ENCODE measurements around the gene RBM4. TPM values are rescaled to one million over a fixed set of nuclear protein-coding genes. Genes with fewer than 3 reads are reported as not detected.
"Not testable (repeated sequence)": the region's sequence is repeated elsewhere in the genome, so short reads cannot be mapped to it uniquely, and the experiment has no call there.

RBM4 gene
- 100 to 1,000 TPM; 130 to 147 (median 134) TPM for total RNA-seq (2021; fragmentation: NEBNext Ultra II Directional; extraction: Animal tissue kit (Norgen Biotek cat#: 25700))
- long read RNA-seq, transcript RBM4-203 (3 exons, 921 nt): minor isoform, 23 of 190 reads
- long read RNA-seq, transcript RBM4-205 (3 exons, 2,321 nt): minor isoform, 6 of 190 reads
- long read RNA-seq, transcript RBM4-204 (4 exons, 1,763 nt): minor isoform, 17 of 190 reads
- long read RNA-seq, transcript RBM4-201 (4 exons, 1,694 nt): major isoform, 124 of 190 reads
- long read RNA-seq, partial matches to known transcripts: 1 of 190 reads
- long read RNA-seq, other reads (novel, unspliced or antisense): 8 of 190 reads

- peak; percentile 100 for DNase-seq
- Mint-ChIP-seq H3K27ac (peak within 1 kb of the TSS; percentile 97), H3K9me3 (no peaks in the 10 kb centered on the region), H3K4me1 (ENCODE audit: low read depth) (peaks cover 64% of the 10 kb centered on the region), H3K36me3 (ENCODE audit: low read depth) (peaks cover 60% of the 10 kb centered on the region), H3K4me3 (peak within 1 kb of the TSS; percentile 97), H3K27me3 (ENCODE audit: insufficient read depth) (peaks cover 13% of the 10 kb centered on the region)
- TF ChIP-seq CTCF (IDR thresholded peaks at IDR 0.05): peak; percentile 48; the same call in 1 of the 2 replicates
Observed at GRCh38 chr11:66638177-66639065, at the start of gene RBM4. Gene RBM4 (plus strand): TSS chr11:66638703. CDS start chr11:66639712, 1,009 bp downstream.

- Mint-ChIP-seq H3K27me3 (ENCODE audit: insufficient read depth) (peaks cover 12% of the 10 kb centered on the region), H3K4me1 (ENCODE audit: low read depth) (peaks cover 14% of the 10 kb centered on the region)
- DNase-seq; H3K4me3 Mint-ChIP-seq; H3K36me3 Mint-ChIP-seq (ENCODE audit: low read depth); H3K9me3 Mint-ChIP-seq; H3K27ac Mint-ChIP-seq: not testable (repeated sequence)
Observed at GRCh38 chr11:66589315-66589714, 49.2 kb upstream of the RBM4 start.

- no peak overlapping the region for H3K4me3 Mint-ChIP-seq
- DNase-seq: no peak
Observed at GRCh38 chr11:66589996-66590675, 48.4 kb upstream of the RBM4 start.

GRCh38 chr11:66591175-66591574 lies 47.3 kb upstream of the RBM4 start:
- Mint-ChIP-seq H3K4me1 (ENCODE audit: low read depth) (peaks cover 14% of the 10 kb centered on the region), H3K27me3 (ENCODE audit: insufficient read depth) (peaks cover 3% of the 10 kb centered on the region), H3K27ac (no peak overlapping the region), H3K36me3 (ENCODE audit: low read depth) (peaks cover 4% of the 10 kb centered on the region; the same call in 1 of the 2 replicates), H3K4me3 (no peak overlapping the region), H3K9me3 (no peaks in the 10 kb centered on the region)
- no peak for TF ChIP-seq CTCF (IDR thresholded peaks at IDR 0.05)
- no peak for DNase-seq

More at GRCh38 chr11:66589996-66590675, 48.4 kb upstream of the RBM4 start:
- peaks cover 4% of the 10 kb centered on the region; the same call in 1 of the 2 replicates for H3K36me3 Mint-ChIP-seq (ENCODE audit: low read depth)
- TF ChIP-seq CTCF (IDR thresholded peaks at IDR 0.05): no peak
- H3K27ac Mint-ChIP-seq: no peak overlapping the region
- no peaks in the 10 kb centered on the region for H3K9me3 Mint-ChIP-seq
- peaks cover 14% of the 10 kb centered on the region for H3K4me1 Mint-ChIP-seq (ENCODE audit: low read depth)
- peaks cover 7% of the 10 kb centered on the region for H3K27me3 Mint-ChIP-seq (ENCODE audit: insufficient read depth)

- Mint-ChIP-seq H3K36me3 (ENCODE audit: low read depth) (peaks cover 4% of the 10 kb centered on the region; the same call in 1 of the 2 replicates), H3K4me3 (peak within 1 kb of the TSS; percentile 99), H3K27ac (peak within 1 kb of the TSS; percentile 96), H3K27me3 (ENCODE audit: insufficient read depth) (peaks cover 3% of the 10 kb centered on the region; the same call in 1 of the 2 replicates), H3K9me3 (no peaks in the 10 kb centered on the region), H3K4me1 (ENCODE audit: low read depth) (peaks cover 14% of the 10 kb centered on the region)
- peak; percentile 80 for TF ChIP-seq CTCF (IDR thresholded peaks at IDR 0.05)
- DNase-seq: peak; percentile 95
Observed at GRCh38 chr11:66592457-66593302, 45.8 kb upstream of the RBM4 start, which contains the start of the genes CCDC87 and CCS. Gene CCDC87 (minus strand): TSS chr11:66593063. CDS start chr11:66593015, 48 bp downstream. Gene CCS (plus strand): TSS chr11:66593185. CDS start chr11:66593262, 77 bp downstream.
